PC-3 (cell line): Measurements from ENCODE around the gene PITX2. TPM values are rescaled to one million over a fixed set of nuclear protein-coding genes. Genes with fewer than 3 reads are reported as not detected.
"Not testable (repeated sequence)": the region's sequence is repeated elsewhere in the genome, so short reads cannot be mapped to it uniquely, and the experiment has no call there.

Source experiments
- ATAC-seq: fragments of 200-7000 bp; cut with Tn5 transposase; 2 replicates; pipeline ENCODE4 v1.9.1; 2020; ENCODE audit warnings: mild to moderate bottlenecking, moderate library complexity
- BruUV-seq: library from RNA; stranded (reverse); fragments of 400-500 nt; replicated peaks from 2 replicates; lab custom pipeline; 2021; lab: Mats Ljungman, UMichigan
- CTCF ChIA-PET: fragments of 300-600 bp; sonication (Branson Sonifier 250); formaldehyde crosslinking; loops from one replicate; lab custom pipeline; 2022; ENCODE audit warnings: antibody characterized with exemption; lab: Charles Lee
- POLR2A ChIA-PET: fragments of 300-600 bp; sonication (Branson Sonifier 250); formaldehyde crosslinking; loops from one replicate; lab custom pipeline; 2022; ENCODE audit warnings: antibody characterized with exemption; ENCODE audit not compliant: unreplicated experiment; lab: Charles Lee
- DNase-seq: peaks from one replicate; pipeline ENCODE4 v3.0.0-alpha.2; 2015
- H2AFZ ChIP-seq: fragments of 300-600 bp; sonication (generic); 2 replicates; pipeline ENCODE4 v1.6.0; 2016; ENCODE audit warnings: antibody characterized with exemption, low read length
- H3F3A ChIP-seq: fragments of 300-600 bp; sonication (generic); one replicate; pipeline ENCODE4 v1.6.0; 2017; ENCODE audit warnings: antibody characterized with exemption, low read length, control low read depth, mild to moderate bottlenecking; ENCODE audit not compliant: unreplicated experiment
- H3K27ac ChIP-seq: fragments of 300-600 bp; sonication (generic); 2 replicates; pipeline ENCODE4 v1.5.1; 2016; ENCODE audit warnings: mild to moderate bottlenecking, low read length
- H3K27me3 ChIP-seq: fragments of 300-600 bp; sonication (generic); 2 replicates; pipeline ENCODE4 v1.6.1; 2016; ENCODE audit warnings: low read length, mixed read lengths
- H3K36me3 ChIP-seq: fragments of 300-600 bp; sonication (generic); 2 replicates; pipeline ENCODE4 v1.6.1; 2016; ENCODE audit warnings: low read depth, mixed run types, low read length, mixed read lengths
- H3K4me1 ChIP-seq: fragments of 300-600 bp; sonication (generic); 2 replicates; pipeline ENCODE4 v1.5.1; 2016; ENCODE audit warnings: low read length; ENCODE audit not compliant: insufficient read depth
- H3K4me2 ChIP-seq: fragments of 300-600 bp; sonication (generic); 2 replicates; pipeline ENCODE4 v1.6.0; 2016; ENCODE audit warnings: low read length
- H3K4me3 ChIP-seq: fragments of 300-600 bp; sonication (generic); 2 replicates; pipeline ENCODE4 v1.5.1; 2016; ENCODE audit warnings: mild to moderate bottlenecking, low read length, mixed read lengths
- H3K79me2 ChIP-seq: fragments of 300-600 bp; sonication (generic); 2 replicates; pipeline ENCODE4 v1.6.1; 2017; ENCODE audit warnings: low read length, mixed read lengths
- H3K9ac ChIP-seq: fragments of 300-600 bp; sonication (generic); 2 replicates; pipeline ENCODE4 v1.6.0; 2016; ENCODE audit warnings: mild to moderate bottlenecking, low read length
- H3K9me2 ChIP-seq: fragments of 300-600 bp; sonication (generic); replicated peaks from 2 replicates; pipeline ENCODE4 v1.6.1; 2016; ENCODE audit warnings: mixed run types, low read length, mixed read lengths
- H3K9me3 ChIP-seq: fragments of 300-600 bp; sonication (generic); 2 replicates; pipeline ENCODE4 v1.6.1; 2016; ENCODE audit warnings: low read length, mixed read lengths
- H4K20me1 ChIP-seq: fragments of 300-600 bp; sonication (generic); 2 replicates; pipeline ENCODE4 v1.6.1; 2016; ENCODE audit warnings: low read length, mixed read lengths
- CTCF ChIP-seq: fragments of 300-600 bp; sonication (generic); conservative IDR thresholded peaks from 2 replicates; pipeline ENCODE4 v1.5.1; 2017; ENCODE audit warnings: antibody characterized with exemption, low read depth, mild to moderate bottlenecking, low read length
- EZH2 ChIP-seq: fragments of 300-600 bp; sonication (generic); IDR thresholded peaks from one replicate; pipeline ENCODE4 v1.6.1; 2017; ENCODE audit warnings: antibody characterized with exemption, mild to moderate bottlenecking, low read length; ENCODE audit not compliant: unreplicated experiment
- EZH2phosphoT487 ChIP-seq: fragments of 300-600 bp; sonication (generic); IDR thresholded peaks from 2 replicates; pipeline ENCODE4 v1.6.1; 2018; ENCODE audit warnings: mild to moderate bottlenecking, antibody characterized with exemption, low read length, borderline replicate concordance
- intact Hi-C: fragments of 100-400 bp; cut with micrococcal nuclease; formaldehyde crosslinking; loops from 2 replicates; pipeline ENCODE4 v1.9.0; 2023
- total RNA-seq: library from RNA; depleted of rRNA; stranded (reverse); fragments of >200 nt; gene quantifications from 2 replicates; pipeline ENCODE4 v1.2.3, GENCODE V29; 2014; rRNA removed

Gene PITX2
- total RNA-seq, 1 experiment from 2014 or later: 0.55 TPM

GRCh38 chr4:110586131-110586850, 36.6 kb downstream of the PITX2 start:
- H3K4me3 ChIP-seq: peak overlapping the region; percentile 55; the same call in 1 of the 2 replicates
- DNase-seq (peak; percentile 72), ATAC-seq (peak; percentile 78)
- TF ChIP-seq EZH2phosphoT487 (no peak), EZH2 (no peak), CTCF (peak; percentile 66)
- ChIA-PET CTCF (interaction anchor here (0.6 to 1.2 kb wide), 8 partner anchors 29 to 639 kb away, joined by 3 to 6 read pairs (median 3); no protein-coding TSS in a partner anchor), POLR2A (no interaction called here)
- H3K9me3 ChIP-seq: no peaks in the 10 kb centered on the region
- H3F3A ChIP-seq: no peaks in the 10 kb centered on the region
- H3K9ac ChIP-seq: no peak overlapping the region
- no peak overlapping the region for H3K27ac ChIP-seq
- intact Hi-C loops: loop anchor here (1.0 to 5.0 kb wide), 3 partner anchors 54 to 587 kb away; no protein-coding TSS in a partner anchor
- no peaks in the 10 kb centered on the region for H3K4me1 ChIP-seq
- no peaks in the 10 kb centered on the region for H3K79me2 ChIP-seq
- H2AFZ ChIP-seq: peak overlapping the region; percentile 75; the same call in 1 of the 2 replicates
- no peaks in the 10 kb centered on the region for H3K36me3 ChIP-seq
- no peaks in the 10 kb centered on the region for H4K20me1 ChIP-seq
- H3K4me2 ChIP-seq: peak overlapping the region; percentile 83
- H3K27me3 ChIP-seq: no peaks in the 10 kb centered on the region
- no TSS peak for BruUV-seq
- H3K9me2 ChIP-seq: no peaks in the 10 kb centered on the region

GRCh38 chr4:110576696-110577095, 46.2 kb downstream of the PITX2 start:
- H3F3A ChIP-seq, H4K20me1 ChIP-seq, H3K79me2 ChIP-seq, POLR2A ChIA-PET, H3K4me2 ChIP-seq, H3K27ac ChIP-seq, H3K9ac ChIP-seq, H3K27me3 ChIP-seq, H3K9me3 ChIP-seq, H2AFZ ChIP-seq, H3K4me3 ChIP-seq, intact Hi-C loops, H3K36me3 ChIP-seq, CTCF ChIA-PET, H3K4me1 ChIP-seq, BruUV-seq, DNase-seq, ATAC-seq, H3K9me2 ChIP-seq: not testable (repeated sequence)

Other genes starting within 250 kb of the PITX2 start
- gene ENPEP, start 146.9 kb downstream of the PITX2 start, total RNA-seq: not detected in 2 replicates